Keratinocyte (primary cell): ENCODE measurements around the gene SRCIN1. TPM values are rescaled to one million over a fixed set of nuclear protein-coding genes. Genes with fewer than 3 reads are reported as not detected.
A peak's percentile ranks its signal among the peaks of the same experiment; 100 is the strongest.

Experiments used
- DNase-seq: peaks from one replicate; pipeline ENCODE4 v3.0.0-alpha.2; 2011; ENCODE audit warnings: low read depth, missing footprints, low spot score
- FAIRE-seq: peaks from 2 replicates; lab custom pipeline; 2011; peaks lifted over from hg19 to GRCh38; lab: Jason Lieb, UNC
- H2AFZ ChIP-seq: 2 replicates; pipeline ENCODE4 v1.6.0; 2012; ENCODE audit warnings: low read length, control low read depth, inconsistent platforms; ENCODE audit not compliant: control insufficient read depth
- H3K27ac ChIP-seq: 2 replicates; pipeline ENCODE4 v1.5.1; 2011; ENCODE audit warnings: low read length; ENCODE audit not compliant: control insufficient read depth, insufficient read depth
- H3K27me3 ChIP-seq: 3 replicates; pipeline ENCODE4 v1.6.0; 2011; ENCODE audit warnings: low read length; ENCODE audit not compliant: control insufficient read depth, insufficient read depth; ENCODE audit errors: extremely low read depth
- H3K36me3 ChIP-seq, 2 experiments: 2 replicates in 1 of 2; 3 replicates in 1 of 2; pipeline ENCODE4 v1.5.1; 2011; ENCODE audit warnings: low read length in 2 of 2, mild to moderate bottlenecking in 1 of 2; ENCODE audit not compliant: control insufficient read depth in 2 of 2, insufficient read depth in 2 of 2; ENCODE audit errors: extremely low read depth in 1 of 2
- H3K4me1 ChIP-seq: 3 replicates; pipeline ENCODE4 v1.5.1; 2011; ENCODE audit warnings: low read length; ENCODE audit not compliant: control insufficient read depth, insufficient read depth; ENCODE audit errors: extremely low read depth
- H3K4me2 ChIP-seq: 3 replicates; pipeline ENCODE4 v1.6.0; 2011; ENCODE audit warnings: low read depth, low read length; ENCODE audit not compliant: control insufficient read depth, insufficient read depth; ENCODE audit errors: extremely low read depth
- H3K4me3 ChIP-seq, 3 experiments: fragments of 200-600 bp in 1 of 3; sonication (generic) in 1 of 3; 2 replicates in 2 of 3; 3 replicates in 1 of 3; pipeline ENCODE4 v1.5.1; 2011 to 2016; ENCODE audit warnings: low read length in 3 of 3, mild to moderate bottlenecking in 3 of 3, control low read depth in 2 of 3, inconsistent platforms in 1 of 3, low read depth in 1 of 3, mixed read lengths in 1 of 3, mixed run types in 1 of 3, moderate library complexity in 1 of 3; ENCODE audit not compliant: control insufficient read depth in 2 of 3, insufficient read depth in 2 of 3; ENCODE audit errors: extremely low read depth in 1 of 3
- H3K79me2 ChIP-seq: 2 replicates; pipeline ENCODE4 v1.6.0; 2012; ENCODE audit warnings: low read length; ENCODE audit not compliant: control insufficient read depth, insufficient read depth
- H3K9ac ChIP-seq: 3 replicates; pipeline ENCODE4 v1.6.0; 2011; ENCODE audit warnings: low read length; ENCODE audit not compliant: control insufficient read depth, insufficient read depth; ENCODE audit errors: extremely low read depth
- H3K9me1 ChIP-seq: 3 replicates; pipeline ENCODE4 v1.6.0; 2011; ENCODE audit warnings: low read length; ENCODE audit not compliant: control insufficient read depth, insufficient read depth; ENCODE audit errors: extremely low read depth
- H3K9me3 ChIP-seq: 2 replicates; pipeline ENCODE4 v1.5.1; 2012; ENCODE audit warnings: low read depth, low read length; ENCODE audit not compliant: control insufficient read depth
- H4K20me1 ChIP-seq: 3 replicates; pipeline ENCODE4 v1.6.0; 2011; ENCODE audit warnings: low read length; ENCODE audit not compliant: control insufficient read depth, insufficient read depth; ENCODE audit errors: extremely low read depth
- EZH2 ChIP-seq: IDR thresholded peaks from one replicate; pipeline ENCODE4 v1.6.1; 2012; ENCODE audit warnings: inconsistent platforms, mild to moderate bottlenecking, low read length, moderate library complexity
- dilution Hi-C: fragments of 300-500 bp; cut with MboI; formaldehyde crosslinking; loops from one replicate; pipeline ENCODE4 v1.7.0; 2020; ENCODE audit warnings: low sequenced_read_pairs; ENCODE audit not compliant: extremely low pct_ligation_motif_present
- polyA plus RNA-seq, 5 experiments: library from polyadenylated mRNA; depleted of rRNA in 3 of 5; stranded (reverse) in 3 of 5; stranded (forward) in 1 of 5; unstranded in 1 of 5; fragments of >200 nt; gene quantifications; 1 replicate in 1 of 5; 2 replicates in 3 of 5; 3 replicates in 1 of 5; pipeline versions ENCODE4 v1.2.1 to v1.2.3, GENCODE V29; 2011 to 2012; ENCODE audit warnings: missing spikeins in 2 of 5, low read depth in 1 of 5, low replicate concordance in 1 of 5
- TF ChIP-seq, protein P1 (sequence below), 3 experiments: IDR thresholded peaks in 1 of 3; conservative IDR thresholded peaks in 1 of 3; optimal IDR thresholded peaks in 1 of 3; 2 replicates in 2 of 3; 3 replicates in 1 of 3; pipeline versions ENCODE3 to v1.5.1; 2011; ENCODE audit warnings: low read length in 3 of 3, mild to moderate bottlenecking in 3 of 3, moderate library complexity in 2 of 3, control low read depth in 1 of 3, inconsistent platforms in 1 of 3; ENCODE audit not compliant: insufficient read depth in 2 of 3; ENCODE audit errors: extremely low read depth in 1 of 3

The SRCIN1 gene
- polyA plus RNA-seq, 1 donor (not counting 4 experiments of a cell fraction or from before 2014, with no cell fraction given): 0.37 TPM

DNA sequence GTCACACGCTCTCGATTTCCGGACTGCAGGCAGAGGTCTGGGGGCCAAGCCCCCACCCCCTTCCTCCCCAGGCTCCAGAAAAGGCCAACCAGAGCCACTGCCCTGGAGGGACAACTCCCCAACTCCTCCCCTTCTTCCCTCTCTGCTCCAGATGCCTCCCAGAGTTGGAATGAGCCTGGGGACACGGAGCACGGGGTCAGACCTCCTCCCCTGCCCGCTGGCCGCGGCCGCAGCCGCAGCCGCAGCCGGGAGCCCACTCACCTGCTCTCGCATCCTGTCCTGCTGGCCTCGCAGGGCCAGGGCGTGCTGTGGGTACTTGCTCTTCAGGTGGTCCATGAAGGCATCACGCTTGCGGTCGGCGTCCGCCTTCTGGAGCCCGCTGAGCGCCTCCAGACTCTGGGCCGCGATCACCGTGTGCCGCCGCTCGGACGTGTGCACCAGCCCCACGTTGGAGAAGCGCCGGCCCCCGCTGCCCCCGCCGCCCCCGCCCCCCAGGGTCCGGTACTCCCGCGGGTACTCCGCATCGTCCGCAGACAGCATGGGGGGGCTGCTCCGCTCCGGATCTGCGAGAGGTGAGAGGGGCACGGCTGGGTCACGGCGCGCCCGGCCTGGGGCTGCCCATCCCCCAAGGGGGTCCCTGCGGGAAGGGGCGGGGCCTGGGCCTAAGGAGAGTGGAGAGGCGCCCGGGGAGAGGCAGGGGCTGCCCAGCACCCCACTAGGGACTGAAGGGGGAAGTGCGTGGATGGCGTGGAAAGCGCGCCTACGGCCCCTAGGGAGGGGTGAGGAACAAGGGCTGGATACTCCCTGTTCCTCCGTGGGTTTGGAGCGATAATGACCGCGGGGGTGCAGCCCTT is 27.3 kb downstream of the SRCIN1 start:
- H3K27me3 ChIP-seq: peaks cover 54% of the 10 kb centered on the region
- FAIRE-seq (no peak), DNase-seq (no peak)
- no peaks in the 10 kb centered on the region for H3K79me2 ChIP-seq
- H3K9me1 ChIP-seq: no peaks in the 10 kb centered on the region
- no peaks in the 10 kb centered on the region for H3K36me3 ChIP-seq
- no peak overlapping the region for H3K9ac ChIP-seq
- no peaks in the 10 kb centered on the region for H3K9me3 ChIP-seq
- H3K4me2 ChIP-seq: no peak overlapping the region
- H3K4me1 ChIP-seq: peaks cover 23% of the 10 kb centered on the region
- TF ChIP-seq, protein P1, sequence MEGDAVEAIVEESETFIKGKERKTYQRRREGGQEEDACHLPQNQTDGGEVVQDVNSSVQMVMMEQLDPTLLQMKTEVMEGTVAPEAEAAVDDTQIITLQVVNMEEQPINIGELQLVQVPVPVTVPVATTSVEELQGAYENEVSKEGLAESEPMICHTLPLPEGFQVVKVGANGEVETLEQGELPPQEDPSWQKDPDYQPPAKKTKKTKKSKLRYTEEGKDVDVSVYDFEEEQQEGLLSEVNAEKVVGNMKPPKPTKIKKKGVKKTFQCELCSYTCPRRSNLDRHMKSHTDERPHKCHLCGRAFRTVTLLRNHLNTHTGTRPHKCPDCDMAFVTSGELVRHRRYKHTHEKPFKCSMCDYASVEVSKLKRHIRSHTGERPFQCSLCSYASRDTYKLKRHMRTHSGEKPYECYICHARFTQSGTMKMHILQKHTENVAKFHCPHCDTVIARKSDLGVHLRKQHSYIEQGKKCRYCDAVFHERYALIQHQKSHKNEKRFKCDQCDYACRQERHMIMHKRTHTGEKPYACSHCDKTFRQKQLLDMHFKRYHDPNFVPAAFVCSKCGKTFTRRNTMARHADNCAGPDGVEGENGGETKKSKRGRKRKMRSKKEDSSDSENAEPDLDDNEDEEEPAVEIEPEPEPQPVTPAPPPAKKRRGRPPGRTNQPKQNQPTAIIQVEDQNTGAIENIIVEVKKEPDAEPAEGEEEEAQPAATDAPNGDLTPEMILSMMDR (optimal IDR thresholded peaks at IDR 0.05 in 1 of 3, IDR thresholded peaks at IDR 0.05 in 1 of 3, conservative IDR thresholded peaks at IDR 0.05 in 1 of 3; ENCODE audit: extremely low read depth in 1 of 3, insufficient read depth in 2 of 3, low read length in 3 of 3): no peak
- TF ChIP-seq EZH2: peak; percentile 66
- dilution Hi-C loops: no loop called here
- H3K27ac ChIP-seq: no peak overlapping the region
- H2AFZ ChIP-seq: no peak overlapping the region
- H3K4me3 ChIP-seq: no peak overlapping the region
- H4K20me1 ChIP-seq: no peaks in the 10 kb centered on the region

DNA sequence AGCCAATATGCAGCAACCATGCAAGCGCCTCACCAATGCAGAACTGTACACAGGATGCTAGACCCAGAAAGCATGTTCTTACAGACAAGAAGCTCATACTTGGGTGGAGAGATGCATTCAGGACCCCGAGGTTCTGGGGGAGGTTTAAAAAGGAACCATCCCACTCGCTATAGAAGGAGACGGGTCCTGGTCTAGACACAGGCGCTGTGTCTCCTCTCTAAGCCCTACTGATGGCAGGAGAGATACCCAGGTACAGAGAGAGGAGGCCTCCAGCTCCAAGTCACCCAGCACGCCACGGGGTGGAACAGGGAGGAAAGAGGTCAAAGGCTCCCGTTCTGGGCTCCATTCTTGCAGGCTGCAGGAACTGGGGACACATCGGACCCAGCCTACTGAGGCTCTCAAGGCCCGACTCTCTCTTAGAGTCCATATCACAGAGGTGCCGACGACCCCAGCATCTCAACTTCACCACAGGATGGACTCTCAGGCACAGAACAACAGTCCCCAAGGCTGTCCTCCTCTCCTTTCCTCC is 28.0 kb downstream of the SRCIN1 start:
- Histone ChIP-seq H3K9ac (no peak overlapping the region), H4K20me1 (no peaks in the 10 kb centered on the region), H3K9me3 (no peaks in the 10 kb centered on the region), H2AFZ (no peak overlapping the region), H3K4me3 (no peak overlapping the region), H3K9me1 (no peaks in the 10 kb centered on the region), H3K4me1 (peaks cover 23% of the 10 kb centered on the region), H3K27me3 (peaks cover 61% of the 10 kb centered on the region), H3K79me2 (no peaks in the 10 kb centered on the region), H3K4me2 (no peak overlapping the region), H3K36me3 (no peaks in the 10 kb centered on the region), H3K27ac (no peak overlapping the region)
- no peak for DNase-seq
- TF ChIP-seq EZH2: peak; percentile 82
- TF ChIP-seq, protein P1 (optimal IDR thresholded peaks at IDR 0.05 in 1 of 3, IDR thresholded peaks at IDR 0.05 in 1 of 3, conservative IDR thresholded peaks at IDR 0.05 in 1 of 3; ENCODE audit: extremely low read depth in 1 of 3, insufficient read depth in 2 of 3, low read length in 3 of 3): no peak
- FAIRE-seq: no peak
- dilution Hi-C loops: no loop called here
